CD8-positive, alpha-beta memory T cell (primary cell): ENCODE data around the gene TRIM21. TPM values are rescaled to one million over a fixed set of nuclear protein-coding genes. Genes with fewer than 3 reads are reported as not detected.
A peak's percentile ranks its signal among the peaks of the same experiment; 100 is the strongest.

ENCODE experiments used
- CTCF ChIA-PET: fragments of 350-600 bp; sonication (Branson Sonifier 250); formaldehyde crosslinking; loops from one replicate; lab custom pipeline; 2021; ENCODE audit warnings: antibody characterized with exemption; lab: Charles Lee
- POLR2A ChIA-PET: fragments of 350-600 bp; sonication (Branson Sonifier 250); formaldehyde crosslinking; loops from one replicate; lab custom pipeline; 2021; ENCODE audit warnings: antibody characterized with exemption; lab: Charles Lee
- DNase-seq, 5 donors: peaks; one replicate each; pipeline versions ENCODE4 v3.0.0 to v3.0.0-alpha.2; 2020 to 2022; ENCODE audit warnings: mixed read lengths in 1 of 5
- H3K27ac ChIP-seq: one replicate; pipeline ENCODE4 v1.7.0; 2013; ENCODE audit warnings: low read depth, mild to moderate bottlenecking, low read length, moderate library complexity
- H3K27me3 ChIP-seq: 2 replicates; pipeline ENCODE4 v1.7.0; 2013; ENCODE audit warnings: low read length, mild to moderate bottlenecking; ENCODE audit not compliant: insufficient read depth, poor library complexity, severe bottlenecking
- H3K36me3 ChIP-seq: 2 replicates; pipeline ENCODE4 v1.7.0; 2013; ENCODE audit warnings: mild to moderate bottlenecking, low read length, moderate library complexity; ENCODE audit not compliant: insufficient read depth
- H3K4me1 ChIP-seq: 2 replicates; pipeline ENCODE4 v1.7.0; 2013; ENCODE audit warnings: mild to moderate bottlenecking, low read length, moderate library complexity; ENCODE audit not compliant: insufficient read depth
- H3K4me3 ChIP-seq: 2 replicates; pipeline ENCODE4 v1.7.0; 2013; ENCODE audit warnings: mild to moderate bottlenecking, low read length
- H3K9me3 ChIP-seq: 2 replicates; pipeline ENCODE4 v1.7.0; 2013; ENCODE audit warnings: mild to moderate bottlenecking, low read length
- H3K27ac Mint-ChIP-seq, 8 donors: one replicate each; pipeline ENCODE4 v1.8.0; 2020 to 2021; ENCODE audit warnings: mixed read lengths in 8 of 8, mild to moderate bottlenecking in 6 of 8, inconsistent platforms in 3 of 8, moderate library complexity in 3 of 8
- H3K27me3 Mint-ChIP-seq, 2 donors: one replicate each; pipeline ENCODE4 v1.8.0; 2020 to 2021; ENCODE audit warnings: mixed read lengths in 2 of 2, mild to moderate bottlenecking in 1 of 2, moderate library complexity in 1 of 2
- H3K36me3 Mint-ChIP-seq, 3 donors: one replicate each; pipeline ENCODE4 v1.8.0; 2020 to 2021; ENCODE audit warnings: mixed read lengths in 3 of 3, inconsistent platforms in 1 of 3, mild to moderate bottlenecking in 1 of 3
- H3K4me1 Mint-ChIP-seq, 3 donors: one replicate each; pipeline ENCODE4 v1.8.0; 2020 to 2021; ENCODE audit warnings: mixed read lengths in 3 of 3, inconsistent platforms in 1 of 3, mild to moderate bottlenecking in 1 of 3
- H3K4me3 Mint-ChIP-seq, 7 donors: one replicate each; pipeline ENCODE4 v1.8.0; 2020 to 2021; ENCODE audit warnings: mixed read lengths in 7 of 7, mild to moderate bottlenecking in 6 of 7, moderate library complexity in 4 of 7, inconsistent platforms in 2 of 7
- H3K9me3 Mint-ChIP-seq, 5 donors: one replicate each; pipeline ENCODE4 v1.8.0; 2020 to 2022; ENCODE audit warnings: mixed read lengths in 5 of 5, mild to moderate bottlenecking in 3 of 5, moderate library complexity in 2 of 5, inconsistent platforms in 1 of 5
- polyA plus RNA-seq: library from polyadenylated mRNA; unstranded; fragments of 300-500 nt; fragmentation: Illumina TruSeq; gene quantifications from one replicate; pipeline ENCODE4 v1.2.3, GENCODE V29; 2021
- total RNA-seq, 2 experiments: library from RNA; stranded (reverse); gene quantifications; one replicate each; pipeline ENCODE4 v1.2.3, GENCODE V29; 2021

TRIM21 gene
- total RNA-seq: 10 to 100 TPM; 22.8 to 23.9 TPM
- polyA plus RNA-seq: 56.5 TPM

DNA sequence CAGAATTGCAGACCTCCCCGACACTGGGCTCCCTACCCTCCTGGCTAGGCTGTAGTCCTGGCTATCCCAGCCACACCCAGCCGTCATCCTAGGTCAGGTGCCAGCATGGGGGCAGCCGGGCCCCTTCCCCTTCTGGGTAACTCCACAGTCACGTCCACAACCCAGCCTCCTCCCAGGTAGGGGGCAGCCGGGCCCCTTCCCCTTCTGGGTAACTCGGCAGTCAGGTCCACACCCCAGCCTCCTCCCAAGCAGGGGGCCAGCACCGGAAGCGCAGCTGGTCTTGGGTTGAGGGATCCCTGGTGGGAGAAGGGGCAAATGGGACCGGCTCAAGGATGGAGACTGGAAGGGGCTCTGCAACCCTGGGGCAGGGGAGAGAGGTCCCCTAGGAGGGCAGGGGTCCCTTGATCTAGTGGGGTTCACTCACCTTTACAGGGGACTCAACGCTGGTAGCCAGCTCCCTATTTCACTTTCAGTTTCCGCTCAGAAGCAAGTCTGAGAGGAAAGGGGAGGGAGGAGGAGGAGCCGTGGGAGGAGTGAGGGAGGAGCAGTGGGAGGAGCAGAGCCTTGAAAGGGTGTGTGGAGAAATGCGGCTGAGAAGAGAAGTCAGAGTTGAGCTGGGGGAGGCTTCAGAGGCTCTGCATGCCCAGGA, at the start of gene TRIM21:
Gene TRIM21 (minus strand): TSS at position 494 of the 649 bp plus-strand sequence. CDS start 3,293 bp downstream, outside the sequence.
- peaks cover 28% of the 10 kb centered on the region for H3K4me1 ChIP-seq
- peak within 1 kb of the TSS; percentile 88 to 97 (median 94) for H3K4me3 Mint-ChIP-seq
- H3K36me3 ChIP-seq: peaks cover 20% of the 10 kb centered on the region
- H3K27me3 Mint-ChIP-seq: peaks cover 9 to 20% of the 10 kb centered on the region in 2 donors
- H3K4me1 Mint-ChIP-seq: peaks cover 45 to 50% (median 50%) of the 10 kb centered on the region in 3 donors
- ChIA-PET CTCF (interaction anchor here (2.0 kb wide), 1 partner anchor 206 kb away, joined by 6 read pairs; no protein-coding TSS in a partner anchor), POLR2A (interaction anchor here (0.7 kb wide), 1 partner anchor 214 kb away, joined by 3 read pairs; the partner anchor contains the start of gene TRIM68)
- peak; percentile 75 to 90 (median 84) for DNase-seq
- H3K36me3 Mint-ChIP-seq: peaks cover 10 to 39% (median 16%) of the 10 kb centered on the region in 3 donors
- H3K9me3 Mint-ChIP-seq: peaks cover 0 to 6% (median 0%) of the 10 kb centered on the region in 5 donors
- peak within 1 kb of the TSS; percentile 94 for H3K4me3 ChIP-seq
- peak within 1 kb of the TSS; percentile 48 to 98 (median 94) for H3K27ac Mint-ChIP-seq
- no peaks in the 10 kb centered on the region for H3K27me3 ChIP-seq
- peak within 1 kb of the TSS; percentile 90 for H3K27ac ChIP-seq
- H3K9me3 ChIP-seq: no peaks in the 10 kb centered on the region

DNA sequence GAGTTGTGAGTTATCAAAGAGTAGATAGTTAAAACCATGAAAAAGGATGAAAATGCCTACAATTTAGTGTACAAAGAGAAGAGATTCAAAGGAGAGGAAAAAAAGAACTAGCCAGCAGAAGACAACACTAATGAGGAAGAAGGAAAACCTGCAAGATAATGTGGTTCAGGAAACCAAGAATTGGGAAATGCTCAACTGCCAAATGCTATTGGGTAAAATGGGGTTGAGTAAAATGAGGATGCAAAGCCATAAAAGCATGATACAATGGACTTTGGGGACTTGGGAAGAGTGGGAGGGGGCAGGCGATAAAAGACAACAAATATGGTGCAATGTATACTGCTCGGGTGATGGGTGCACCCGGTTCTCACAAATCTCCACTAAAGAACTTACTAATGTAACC, 48.0 kb upstream of the TRIM21 start:
- no peaks in the 10 kb centered on the region for H3K36me3 Mint-ChIP-seq
- Histone ChIP-seq H3K4me1 (no peaks in the 10 kb centered on the region), H3K36me3 (no peaks in the 10 kb centered on the region), H3K27ac (no peak overlapping the region), H3K9me3 (no peaks in the 10 kb centered on the region), H3K4me3 (no peak overlapping the region), H3K27me3 (no peaks in the 10 kb centered on the region)
- no peak for DNase-seq
- H3K4me3 Mint-ChIP-seq: no peak overlapping the region
- peaks cover 4 to 25% of the 10 kb centered on the region in 2 donors for H3K27me3 Mint-ChIP-seq
- no peaks in the 10 kb centered on the region for H3K4me1 Mint-ChIP-seq
- CTCF ChIA-PET: no interaction called here
- POLR2A ChIA-PET: no interaction called here
- peaks cover 0 to 2% (median 0%) of the 10 kb centered on the region in 5 donors for H3K9me3 Mint-ChIP-seq
- H3K27ac Mint-ChIP-seq: no peak overlapping the region

DNA sequence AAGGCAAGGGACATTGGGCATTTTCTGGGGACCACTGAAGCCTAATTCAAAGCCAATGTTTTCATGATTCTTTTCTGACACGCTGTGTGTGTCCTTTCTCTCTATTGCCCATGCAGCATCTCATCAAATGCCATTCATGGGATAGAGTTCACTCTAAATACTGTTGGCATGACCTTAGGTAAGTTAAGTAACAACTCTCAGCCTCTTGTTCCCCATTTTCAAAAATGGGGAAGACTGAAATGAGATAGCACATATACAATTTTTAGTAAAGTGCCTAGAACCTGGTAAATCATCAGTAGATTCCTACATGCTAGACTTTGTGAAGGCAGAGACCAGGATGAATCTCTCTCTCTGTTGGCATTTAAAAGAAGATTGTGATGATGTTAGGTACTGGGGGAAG, 42.9 kb upstream of the TRIM21 start:
- H3K36me3 Mint-ChIP-seq: no peaks in the 10 kb centered on the region
- H3K9me3 Mint-ChIP-seq: peaks cover 0 to 2% (median 0%) of the 10 kb centered on the region in 5 donors
- CTCF ChIA-PET: no interaction called here
- H3K27ac Mint-ChIP-seq: no peak overlapping the region
- Histone ChIP-seq H3K4me1 (no peaks in the 10 kb centered on the region), H3K27ac (no peak overlapping the region), H3K9me3 (no peaks in the 10 kb centered on the region), H3K27me3 (no peaks in the 10 kb centered on the region), H3K36me3 (no peaks in the 10 kb centered on the region), H3K4me3 (no peak overlapping the region)
- no peak overlapping the region for H3K4me3 Mint-ChIP-seq
- no peak for DNase-seq
- no peaks in the 10 kb centered on the region for H3K4me1 Mint-ChIP-seq
- POLR2A ChIA-PET: no interaction called here
- peaks cover 12 to 35% of the 10 kb centered on the region in 2 donors for H3K27me3 Mint-ChIP-seq

DNA sequence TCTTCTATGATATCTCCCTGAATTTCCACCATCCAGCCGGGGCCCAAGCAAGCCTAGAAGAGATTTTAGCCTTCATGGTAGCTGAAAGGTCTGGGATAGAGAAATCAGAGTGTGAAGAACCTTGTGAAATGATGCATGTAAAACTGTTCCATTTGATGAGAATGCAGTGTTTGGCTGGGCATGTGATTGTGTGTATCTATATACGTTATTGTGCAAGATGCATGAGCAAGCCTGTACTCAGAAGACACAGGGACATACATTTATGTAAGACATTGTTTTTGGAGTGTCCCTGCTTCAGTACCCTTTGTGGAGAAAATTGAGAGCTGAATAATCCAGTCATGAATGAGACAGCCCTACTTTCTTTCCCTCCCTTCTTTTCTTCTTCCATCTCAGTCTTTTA, 40.4 kb upstream of the TRIM21 start:
- DNase-seq: no peak
- H3K36me3 Mint-ChIP-seq: no peaks in the 10 kb centered on the region
- peaks cover 0 to 1% (median 0%) of the 10 kb centered on the region in 5 donors for H3K9me3 Mint-ChIP-seq
- no peaks in the 10 kb centered on the region for H3K4me1 ChIP-seq
- CTCF ChIA-PET: no interaction called here
- H3K27me3 ChIP-seq: no peaks in the 10 kb centered on the region
- no peak overlapping the region for H3K27ac Mint-ChIP-seq
- no peaks in the 10 kb centered on the region for H3K4me1 Mint-ChIP-seq
- no peaks in the 10 kb centered on the region for H3K9me3 ChIP-seq
- H3K4me3 ChIP-seq: no peak overlapping the region
- POLR2A ChIA-PET: no interaction called here
- H3K4me3 Mint-ChIP-seq: no peak overlapping the region
- peaks cover 16 to 43% of the 10 kb centered on the region in 2 donors for H3K27me3 Mint-ChIP-seq
- no peak overlapping the region for H3K27ac ChIP-seq
- no peaks in the 10 kb centered on the region for H3K36me3 ChIP-seq

DNA sequence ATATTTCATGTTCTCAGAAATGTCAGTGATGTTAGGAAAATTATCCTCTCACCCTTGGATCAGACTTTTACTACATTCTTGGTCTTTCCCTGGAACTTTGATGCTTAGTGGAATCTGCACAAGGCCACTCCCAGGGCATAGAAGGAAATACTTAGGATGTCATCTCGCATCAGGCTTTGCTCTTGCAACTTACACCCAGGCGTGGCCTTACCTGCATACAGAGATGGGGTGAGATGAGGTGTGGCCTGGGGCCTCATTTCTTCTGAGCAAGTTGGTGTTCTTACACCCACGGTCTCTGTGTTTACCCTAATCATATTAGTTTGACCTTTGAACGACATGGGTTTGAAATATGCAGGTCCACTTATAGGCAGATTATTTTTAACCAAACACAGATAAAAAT, 36.5 kb upstream of the TRIM21 start:
- Mint-ChIP-seq H3K9me3 (peaks cover 0 to 1% (median 0%) of the 10 kb centered on the region in 5 donors), H3K27ac (no peak overlapping the region), H3K4me1 (no peaks in the 10 kb centered on the region), H3K36me3 (no peaks in the 10 kb centered on the region), H3K4me3 (no peak overlapping the region), H3K27me3 (peaks cover 6 to 22% of the 10 kb centered on the region in 2 donors)
- Histone ChIP-seq H3K27me3 (no peaks in the 10 kb centered on the region), H3K4me3 (no peak overlapping the region), H3K36me3 (no peaks in the 10 kb centered on the region), H3K9me3 (no peaks in the 10 kb centered on the region), H3K4me1 (no peaks in the 10 kb centered on the region), H3K27ac (no peak overlapping the region)
- POLR2A ChIA-PET: no interaction called here
- CTCF ChIA-PET: no interaction called here
- DNase-seq: no peak

DNA sequence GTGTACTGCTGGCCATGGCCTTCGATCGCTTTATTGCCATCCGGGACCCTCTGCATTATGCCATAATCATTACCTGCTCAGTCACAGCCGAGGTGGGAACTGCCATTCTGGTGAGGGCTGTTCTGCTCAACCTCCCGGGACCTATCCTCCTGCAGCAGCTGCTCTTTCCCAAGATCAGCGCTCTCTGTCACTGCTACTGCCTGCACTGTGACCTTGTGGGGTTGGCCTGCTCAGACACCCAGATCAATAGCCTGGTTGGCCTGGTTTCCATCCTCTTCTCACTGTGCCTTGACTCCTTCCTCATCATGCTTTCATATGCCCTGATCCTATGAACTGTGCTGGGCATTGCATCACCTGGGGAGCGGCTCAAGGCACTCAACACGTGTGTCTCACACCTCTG, 24.9 kb upstream of the TRIM21 start:
- H3K27me3 ChIP-seq: no peaks in the 10 kb centered on the region
- CTCF ChIA-PET: no interaction called here

DNA sequence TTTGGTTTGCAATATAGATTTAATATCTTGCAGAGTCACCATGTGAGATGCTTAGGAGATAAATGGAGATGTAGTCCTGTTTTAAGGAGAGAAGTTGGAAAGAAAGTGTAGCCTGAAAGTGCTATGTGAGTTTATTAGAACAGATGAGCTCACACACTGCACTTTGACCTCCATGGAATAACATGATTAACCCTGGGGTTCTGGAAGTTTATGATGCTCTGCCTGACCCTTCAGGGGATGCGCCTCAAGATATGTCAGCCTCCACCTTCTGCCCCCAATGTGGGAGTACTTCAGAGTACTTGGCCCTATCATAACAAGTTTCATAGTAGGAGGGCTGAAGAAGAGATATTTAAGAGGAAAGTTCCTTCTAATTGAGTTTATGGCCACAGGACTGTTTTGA, 23.3 kb upstream of the TRIM21 start:
- H3K27me3 Mint-ChIP-seq: peaks cover 7 to 15% of the 10 kb centered on the region in 2 donors
- no peaks in the 10 kb centered on the region for H3K9me3 ChIP-seq
- H3K36me3 ChIP-seq: no peaks in the 10 kb centered on the region
- peaks cover 0 to under 1% (median 0%) of the 10 kb centered on the region in 3 donors for H3K36me3 Mint-ChIP-seq
- DNase-seq: no peak
- ChIA-PET CTCF (no interaction called here), POLR2A (no interaction called here)
- H3K27me3 ChIP-seq: no peaks in the 10 kb centered on the region
- H3K9me3 Mint-ChIP-seq: no peaks in the 10 kb centered on the region
- no peaks in the 10 kb centered on the region for H3K4me1 Mint-ChIP-seq
- no peaks in the 10 kb centered on the region for H3K4me1 ChIP-seq
- H3K4me3 Mint-ChIP-seq: no peak overlapping the region
- H3K27ac Mint-ChIP-seq: no peak overlapping the region
- no peak overlapping the region for H3K27ac ChIP-seq
- H3K4me3 ChIP-seq: no peak overlapping the region

More for the DNA sequence above, 24.9 kb upstream of the TRIM21 start:
- Mint-ChIP-seq H3K27ac (peak overlapping the region in 2 of 8 donors; percentile 21 to 30), H3K27me3 (peaks cover 7 to 19% of the 10 kb centered on the region in 2 donors), H3K4me3 (no peak overlapping the region), H3K36me3 (peaks cover 0 to 3% (median 0%) of the 10 kb centered on the region in 3 donors), H3K9me3 (peaks cover 0 to under 1% (median 0%) of the 10 kb centered on the region in 5 donors), H3K4me1 (no peaks in the 10 kb centered on the region)
- POLR2A ChIA-PET: no interaction called here
- no peak overlapping the region for H3K27ac ChIP-seq
- no peaks in the 10 kb centered on the region for H3K9me3 ChIP-seq
- H3K36me3 ChIP-seq: no peaks in the 10 kb centered on the region
- H3K4me3 ChIP-seq: no peak overlapping the region
- DNase-seq: no peak
- H3K4me1 ChIP-seq: no peaks in the 10 kb centered on the region

DNA sequence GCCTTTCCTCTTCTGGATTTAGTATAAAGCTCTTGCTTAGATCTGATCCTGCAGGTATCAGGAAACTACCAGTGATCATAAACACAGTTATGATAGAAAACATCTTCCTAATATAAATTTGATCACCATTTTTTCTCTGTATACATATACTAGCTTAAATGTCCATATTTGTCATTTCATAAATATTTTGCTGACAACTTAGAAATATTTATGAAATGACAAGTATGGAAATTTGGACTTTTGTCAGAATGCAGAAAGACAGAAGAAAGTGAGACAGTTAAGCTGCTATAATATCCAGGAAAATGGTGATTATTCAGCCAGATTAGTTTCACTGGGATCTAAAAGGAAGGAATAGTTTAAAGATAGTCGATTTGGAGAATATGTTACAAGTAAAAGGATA, 22.8 kb upstream of the TRIM21 start:
- no peaks in the 10 kb centered on the region for H3K4me1 Mint-ChIP-seq
- no peaks in the 10 kb centered on the region for H3K36me3 ChIP-seq
- H3K4me3 ChIP-seq: no peak overlapping the region
- no peak overlapping the region for H3K27ac Mint-ChIP-seq
- ChIA-PET POLR2A (no interaction called here), CTCF (no interaction called here)
- no peak overlapping the region for H3K27ac ChIP-seq
- no peak overlapping the region for H3K4me3 Mint-ChIP-seq
- no peaks in the 10 kb centered on the region for H3K36me3 Mint-ChIP-seq
- H3K9me3 ChIP-seq: no peaks in the 10 kb centered on the region
- no peaks in the 10 kb centered on the region for H3K4me1 ChIP-seq
- DNase-seq: no peak
- no peaks in the 10 kb centered on the region for H3K27me3 ChIP-seq
- peaks cover 6 to 16% of the 10 kb centered on the region in 2 donors for H3K27me3 Mint-ChIP-seq
- no peaks in the 10 kb centered on the region for H3K9me3 Mint-ChIP-seq
